Measurements from ENCODE around the gene PCSK6.

The PCSK6 gene

DNA sequence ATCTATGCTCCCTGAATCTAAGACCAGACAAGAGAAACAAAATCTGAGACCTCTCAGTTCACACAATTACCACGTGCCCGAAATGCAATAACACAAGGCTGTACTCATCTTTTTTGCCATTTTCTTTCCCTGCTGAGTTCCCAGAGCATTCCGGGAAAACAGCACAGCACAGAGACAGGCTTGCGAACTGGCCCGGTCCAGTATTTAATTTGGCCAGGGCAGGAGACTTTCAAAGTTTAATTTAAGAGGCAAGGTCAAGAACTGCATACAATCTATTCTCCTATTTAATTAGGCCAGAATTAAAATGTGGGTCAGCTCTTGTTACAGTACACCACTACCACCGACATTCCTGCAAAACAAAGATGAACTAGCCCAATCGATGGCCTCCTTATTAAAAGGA is 107.0 kb downstream of the PCSK6 start:
- H3K4me3 ChIP-seq (ENCODE audit: low read depth, low read length): no peak overlapping the region
- TF ChIP-seq, protein P1, sequence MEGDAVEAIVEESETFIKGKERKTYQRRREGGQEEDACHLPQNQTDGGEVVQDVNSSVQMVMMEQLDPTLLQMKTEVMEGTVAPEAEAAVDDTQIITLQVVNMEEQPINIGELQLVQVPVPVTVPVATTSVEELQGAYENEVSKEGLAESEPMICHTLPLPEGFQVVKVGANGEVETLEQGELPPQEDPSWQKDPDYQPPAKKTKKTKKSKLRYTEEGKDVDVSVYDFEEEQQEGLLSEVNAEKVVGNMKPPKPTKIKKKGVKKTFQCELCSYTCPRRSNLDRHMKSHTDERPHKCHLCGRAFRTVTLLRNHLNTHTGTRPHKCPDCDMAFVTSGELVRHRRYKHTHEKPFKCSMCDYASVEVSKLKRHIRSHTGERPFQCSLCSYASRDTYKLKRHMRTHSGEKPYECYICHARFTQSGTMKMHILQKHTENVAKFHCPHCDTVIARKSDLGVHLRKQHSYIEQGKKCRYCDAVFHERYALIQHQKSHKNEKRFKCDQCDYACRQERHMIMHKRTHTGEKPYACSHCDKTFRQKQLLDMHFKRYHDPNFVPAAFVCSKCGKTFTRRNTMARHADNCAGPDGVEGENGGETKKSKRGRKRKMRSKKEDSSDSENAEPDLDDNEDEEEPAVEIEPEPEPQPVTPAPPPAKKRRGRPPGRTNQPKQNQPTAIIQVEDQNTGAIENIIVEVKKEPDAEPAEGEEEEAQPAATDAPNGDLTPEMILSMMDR (IDR thresholded peaks at IDR 0.05; ENCODE audit: low read depth, low read length, missing control alignments): no peak
- no peaks in the 10 kb centered on the region for H3K27me3 ChIP-seq (replicated peaks)
- in situ Hi-C loops (cut with HindIII; ENCODE audit: low pct_ligation_motif_present, low sequenced_read_pairs): no loop called here
- H3K27ac ChIP-seq: no peak overlapping the region
- no peaks in the 10 kb centered on the region for H3K36me3 ChIP-seq (replicated peaks)
- no peak for DNase-seq

DNA sequence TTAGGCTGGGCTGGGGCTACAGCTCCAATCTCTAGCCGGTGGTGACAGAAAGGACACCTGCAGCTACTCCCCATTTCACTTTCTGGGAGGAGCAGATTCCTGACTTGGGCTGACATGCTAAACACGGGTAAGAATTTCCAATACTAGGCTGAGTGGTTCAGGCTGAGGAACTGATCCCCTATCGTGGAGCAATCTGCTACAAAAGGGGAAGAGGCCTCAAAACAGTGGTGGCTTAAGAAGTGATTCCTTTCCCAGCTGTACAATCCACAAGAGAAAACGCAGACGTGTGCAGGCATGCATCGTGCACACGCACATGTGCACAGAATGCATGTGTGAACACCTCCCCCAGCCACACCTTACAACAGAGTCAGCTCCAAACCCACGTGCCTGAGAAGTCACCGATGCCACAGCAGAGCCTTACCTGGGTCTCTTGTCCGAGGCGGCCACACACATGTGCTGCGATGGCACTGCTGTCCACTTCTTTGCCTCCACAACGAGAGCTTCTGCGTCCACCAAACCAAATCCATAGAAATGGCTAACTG is 107.8 kb downstream of the PCSK6 start:
- Histone ChIP-seq H3K36me3 (replicated peaks) (no peaks in the 10 kb centered on the region), H3K4me3 (ENCODE audit: low read depth, low read length) (no peak overlapping the region), H3K27ac (no peak overlapping the region), H3K27me3 (replicated peaks) (no peaks in the 10 kb centered on the region)
- TF ChIP-seq, protein P1 (IDR thresholded peaks at IDR 0.05; ENCODE audit: low read depth, low read length, missing control alignments): no peak
- in situ Hi-C loops (cut with HindIII; ENCODE audit: low pct_ligation_motif_present, low sequenced_read_pairs): no loop called here
- DNase-seq: no peak

DNA sequence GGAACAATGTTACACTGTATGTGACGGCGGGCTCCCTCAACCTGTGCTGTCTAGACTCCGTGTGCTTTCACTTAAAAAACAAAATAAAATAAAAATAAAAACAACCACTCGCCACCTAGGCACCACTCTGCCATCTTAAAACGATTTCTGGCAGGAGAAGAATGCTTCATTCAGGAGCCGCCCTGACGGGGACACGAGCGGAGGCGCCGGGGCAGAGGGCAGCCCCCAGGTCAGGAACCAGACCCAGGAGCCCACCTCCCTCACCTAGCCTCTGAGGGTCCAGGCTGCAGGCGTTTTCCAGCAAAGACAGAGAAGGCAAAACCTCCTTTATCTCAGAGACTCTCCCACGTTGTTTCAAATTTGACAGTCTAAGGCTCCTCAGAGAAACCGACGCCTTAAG is 109.4 kb downstream of the PCSK6 start:
- H3K36me3 ChIP-seq (replicated peaks): no peaks in the 10 kb centered on the region
- TF ChIP-seq, protein P1 (IDR thresholded peaks at IDR 0.05; ENCODE audit: low read depth, low read length, missing control alignments): no peak
- no peak overlapping the region for H3K27ac ChIP-seq
- no peak for DNase-seq
- no peaks in the 10 kb centered on the region for H3K27me3 ChIP-seq (replicated peaks)
- no peak overlapping the region for H3K4me3 ChIP-seq (ENCODE audit: low read depth, low read length)
- in situ Hi-C loops (cut with HindIII; ENCODE audit: low pct_ligation_motif_present, low sequenced_read_pairs): no loop called here

DNA sequence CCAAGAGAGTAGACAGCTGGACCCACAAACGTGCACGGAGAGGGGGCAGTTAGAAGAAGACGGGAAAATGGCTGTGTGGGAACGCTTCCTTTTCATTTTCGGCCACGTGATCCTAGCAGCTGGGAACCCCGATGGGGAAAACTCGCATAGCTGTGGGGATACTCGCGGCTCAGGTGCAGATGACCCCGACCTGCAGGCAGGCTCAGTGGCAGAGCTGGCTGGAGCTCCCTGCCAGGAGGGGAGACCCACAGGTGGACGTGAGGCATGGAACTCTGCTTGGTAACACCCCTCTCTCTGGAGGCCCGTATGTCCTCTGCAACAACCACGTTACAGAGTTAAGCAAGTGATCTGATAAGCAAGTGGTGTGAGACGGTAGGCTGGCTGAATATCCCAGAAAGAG is 109.9 kb downstream of the PCSK6 start:
- TF ChIP-seq, protein P1 (IDR thresholded peaks at IDR 0.05; ENCODE audit: low read depth, low read length, missing control alignments): no peak
- DNase-seq: no peak
- H3K36me3 ChIP-seq (replicated peaks): no peaks in the 10 kb centered on the region
- in situ Hi-C loops (cut with HindIII; ENCODE audit: low pct_ligation_motif_present, low sequenced_read_pairs): no loop called here
- no peaks in the 10 kb centered on the region for H3K27me3 ChIP-seq (replicated peaks)
- no peak overlapping the region for H3K27ac ChIP-seq
- no peak overlapping the region for H3K4me3 ChIP-seq (ENCODE audit: low read depth, low read length)

DNA sequence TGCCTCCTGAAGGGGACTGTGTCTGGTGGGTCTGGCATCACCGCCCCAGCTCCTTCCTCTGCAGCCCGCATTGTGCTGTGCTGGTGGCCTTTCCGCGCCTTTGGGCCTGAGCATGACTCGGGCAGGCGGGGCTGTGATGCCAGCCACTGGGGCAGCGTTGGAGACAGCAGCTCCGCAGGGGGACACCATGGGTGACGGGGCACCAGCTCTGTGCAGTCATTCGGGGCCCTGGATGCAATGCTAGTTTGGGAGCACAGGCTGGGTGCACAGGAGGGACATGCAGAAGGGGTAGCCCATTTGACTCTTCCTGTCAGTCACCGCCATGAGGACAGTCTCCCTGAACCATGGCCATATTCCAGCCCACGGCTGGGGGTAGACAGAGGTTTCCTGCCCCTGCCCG is 110.6 kb downstream of the PCSK6 start:
- H3K27me3 ChIP-seq (replicated peaks): peaks cover 1% of the 10 kb centered on the region
- H3K27ac ChIP-seq: no peak overlapping the region
- in situ Hi-C loops (cut with HindIII; ENCODE audit: low pct_ligation_motif_present, low sequenced_read_pairs): no loop called here
- no peak overlapping the region for H3K4me3 ChIP-seq (ENCODE audit: low read depth, low read length)
- DNase-seq: no peak
- TF ChIP-seq, protein P1 (IDR thresholded peaks at IDR 0.05; ENCODE audit: low read depth, low read length, missing control alignments): no peak
- no peaks in the 10 kb centered on the region for H3K36me3 ChIP-seq (replicated peaks)

DNA sequence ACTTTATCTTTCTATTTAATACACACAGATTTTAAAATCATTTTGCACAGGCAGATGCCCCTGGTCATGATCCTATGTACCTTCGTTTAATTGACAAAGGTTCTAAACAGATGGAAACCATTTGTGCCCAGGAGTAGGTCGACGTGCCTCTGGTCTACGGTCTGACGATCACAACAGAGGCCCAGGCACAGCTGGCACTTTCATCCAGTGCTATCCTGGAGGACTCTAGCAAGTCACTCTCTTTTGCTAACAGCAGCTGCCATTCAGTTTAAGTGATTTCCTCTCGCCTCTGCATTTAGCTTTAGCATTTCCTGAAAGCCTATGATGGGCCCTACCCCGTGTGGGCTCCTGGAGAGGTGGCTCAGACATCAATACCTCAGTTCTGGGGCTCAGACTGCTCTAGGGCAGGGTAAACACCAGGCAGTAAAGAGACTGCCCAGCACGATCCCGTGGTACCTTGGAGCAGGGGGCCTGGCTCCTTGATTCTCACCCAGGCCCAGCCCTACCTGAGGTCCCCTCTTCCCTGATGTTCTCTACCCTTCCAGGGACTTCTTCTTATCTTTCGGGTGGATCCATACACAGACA is 111.2 kb downstream of the PCSK6 start:
- H3K36me3 ChIP-seq (replicated peaks): no peaks in the 10 kb centered on the region
- H3K4me3 ChIP-seq (ENCODE audit: low read depth, low read length): no peak overlapping the region
- DNase-seq: no peak
- no peak overlapping the region for H3K27ac ChIP-seq
- in situ Hi-C loops (cut with HindIII; ENCODE audit: low pct_ligation_motif_present, low sequenced_read_pairs): no loop called here
- TF ChIP-seq, protein P1 (IDR thresholded peaks at IDR 0.05; ENCODE audit: low read depth, low read length, missing control alignments): no peak
- H3K27me3 ChIP-seq (replicated peaks): peaks cover 4% of the 10 kb centered on the region

Measured in brain microvascular endothelial cell (primary cell).